NCI-H1105 treated with DMSO at 0.1 percent for 48 hours (cell line): ENCODE results near the gene CHPF2.

Experiments used
- DNase-seq: peaks from one replicate; lab custom pipeline; 2025; lab: John Stamatoyannopoulos, UW

The CHPF2 gene

GRCh38 chr7:151235091-151235787, 3.0 kb downstream of the CHPF2 start:
- no peak for DNase-seq

- DNase-seq = no peak
Observed at GRCh38 chr7:151236406-151236805, 4.1 kb downstream of the CHPF2 start.

- no peak for DNase-seq
Observed at GRCh38 chr7:151237244-151238189, 5.2 kb downstream of the CHPF2 start.

GRCh38 chr7:151238190-151238810, 6.0 kb downstream of the CHPF2 start:
- DNase-seq = no peak

- DNase-seq = no peak
Observed at GRCh38 chr7:151238924-151239836, 6.9 kb downstream of the CHPF2 start.

GRCh38 chr7:151239837-151240459, 7.7 kb downstream of the CHPF2 start:
- no peak for DNase-seq

- DNase-seq = no peak
Observed at GRCh38 chr7:151240536-151240935, 8.3 kb downstream of the CHPF2 start.

- DNase-seq = no peak
Observed at GRCh38 chr7:151240942-151241754, 8.9 kb downstream of the CHPF2 start.

GRCh38 chr7:151241755-151242096, 9.4 kb downstream of the CHPF2 start:
- no peak for DNase-seq

GRCh38 chr7:151242159-151243044, 10.1 kb downstream of the CHPF2 start:
- DNase-seq = no peak

GRCh38 chr7:151243045-151243349, 10.7 kb downstream of the CHPF2 start:
- no peak for DNase-seq

- peak; percentile 48 for DNase-seq
Observed at GRCh38 chr7:151243408-151244195, 11.3 kb downstream of the CHPF2 start.

- peak; percentile 32 for DNase-seq
Observed at GRCh38 chr7:151244196-151244840, 12.0 kb downstream of the CHPF2 start.

GRCh38 chr7:151244841-151245346, 12.6 kb downstream of the CHPF2 start:
- DNase-seq = peak; percentile 51

GRCh38 chr7:151245360-151246101, 13.2 kb downstream of the CHPF2 start:
- DNase-seq = peak; percentile 51

GRCh38 chr7:151246102-151246850, 14.0 kb downstream of the CHPF2 start:
- no peak for DNase-seq
